Fibroblast of peridontal ligament (primary cell): ENCODE measurements around the gene DRAXIN.
A peak's percentile ranks its signal among the peaks of the same experiment; 100 is the strongest.

Source experiments
- DNase-seq: peaks from one replicate; pipeline ENCODE4 v3.0.0-alpha.2; 2010; ENCODE audit errors: extremely low read depth

Gene DRAXIN

DNA sequence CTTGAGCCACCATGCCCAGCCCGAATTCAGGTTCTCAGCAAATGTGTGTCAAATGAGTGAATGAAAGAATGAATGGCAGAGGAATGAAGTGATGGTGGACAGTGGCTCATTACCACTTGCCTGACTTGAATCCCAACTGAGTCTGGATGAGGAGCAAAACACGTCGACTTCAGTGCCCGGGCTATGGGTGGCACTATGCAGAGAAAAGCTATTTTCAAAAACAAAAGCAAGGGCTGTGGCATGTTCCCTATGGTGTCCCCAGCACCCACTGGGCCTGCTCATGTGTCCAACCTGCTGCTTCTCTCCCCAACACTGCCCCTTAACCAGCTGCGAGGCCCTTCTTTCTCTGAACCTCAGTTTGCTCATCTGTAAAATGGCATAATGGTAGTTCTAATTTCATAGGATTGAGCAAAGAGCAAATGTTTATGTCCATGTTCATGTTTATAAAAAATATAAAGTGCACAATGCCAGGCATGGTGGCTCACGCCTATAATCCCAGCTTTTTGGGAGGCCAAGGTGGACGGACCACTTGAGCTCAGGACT, 6.2 kb upstream of the DRAXIN start:
- no peak for DNase-seq

DNA sequence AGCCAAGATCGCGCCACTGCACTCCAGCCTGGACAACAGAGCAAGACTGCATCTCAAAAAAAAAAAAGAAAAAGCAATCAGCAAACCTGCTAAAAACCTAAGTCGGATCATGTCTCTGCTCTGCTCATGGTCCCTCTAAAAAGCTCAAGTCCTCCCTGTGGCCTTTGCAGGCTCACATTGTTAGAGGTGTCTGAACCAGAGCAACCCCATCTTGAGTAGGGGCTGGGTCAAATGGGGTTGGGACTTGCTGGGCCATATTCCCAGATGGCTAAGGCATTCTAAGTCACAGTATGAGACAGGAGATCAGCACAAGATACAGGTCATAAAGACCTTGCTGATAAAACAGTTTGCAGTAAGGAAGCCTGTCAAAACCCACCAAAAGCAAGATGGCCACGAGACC, 3.0 kb upstream of the DRAXIN start:
- no peak for DNase-seq

DNA sequence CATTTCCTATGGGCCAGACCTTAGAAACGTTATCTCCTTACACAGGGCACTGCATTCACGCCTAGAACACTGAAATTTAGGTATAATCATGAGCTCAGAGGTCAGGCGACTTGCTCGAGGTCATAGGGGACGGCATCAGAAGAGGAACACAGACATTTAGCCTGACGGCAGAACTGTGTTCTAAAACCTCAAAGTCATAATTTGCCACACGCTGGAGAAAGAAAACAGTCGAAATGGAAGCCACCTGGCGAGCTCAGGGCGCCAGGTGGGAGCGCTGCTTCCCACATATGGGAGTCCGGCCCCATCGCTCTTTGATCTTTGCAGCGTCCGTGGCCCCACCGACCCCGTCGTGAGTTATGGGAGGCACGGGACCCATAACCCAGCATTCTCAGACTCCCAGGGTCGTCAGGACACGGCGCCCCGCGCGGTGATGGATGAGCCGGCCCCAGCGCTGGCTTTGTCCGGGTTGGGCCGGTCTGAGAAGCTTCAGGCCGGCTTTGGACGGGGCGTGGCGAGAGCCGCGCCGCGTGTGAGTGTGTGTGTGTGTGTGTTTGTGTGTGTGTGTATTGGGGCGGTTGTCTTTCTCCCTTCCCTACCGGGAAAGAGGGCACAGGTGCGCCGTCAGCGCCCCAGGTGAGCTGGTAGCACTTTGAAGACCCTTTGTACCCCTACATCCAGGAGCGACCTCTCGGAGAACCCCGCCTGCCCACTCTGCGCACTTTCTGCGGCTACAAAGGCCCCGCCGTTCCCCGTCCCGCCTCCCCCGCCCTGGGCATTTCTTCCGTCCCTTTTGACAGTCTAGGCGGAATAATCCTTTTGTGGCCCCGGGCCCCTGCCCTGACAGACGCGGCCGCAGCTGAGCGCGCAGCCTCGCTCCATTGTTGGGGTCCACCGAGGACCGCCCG, 861 bp upstream of the DRAXIN start:
- no peak for DNase-seq

DNA sequence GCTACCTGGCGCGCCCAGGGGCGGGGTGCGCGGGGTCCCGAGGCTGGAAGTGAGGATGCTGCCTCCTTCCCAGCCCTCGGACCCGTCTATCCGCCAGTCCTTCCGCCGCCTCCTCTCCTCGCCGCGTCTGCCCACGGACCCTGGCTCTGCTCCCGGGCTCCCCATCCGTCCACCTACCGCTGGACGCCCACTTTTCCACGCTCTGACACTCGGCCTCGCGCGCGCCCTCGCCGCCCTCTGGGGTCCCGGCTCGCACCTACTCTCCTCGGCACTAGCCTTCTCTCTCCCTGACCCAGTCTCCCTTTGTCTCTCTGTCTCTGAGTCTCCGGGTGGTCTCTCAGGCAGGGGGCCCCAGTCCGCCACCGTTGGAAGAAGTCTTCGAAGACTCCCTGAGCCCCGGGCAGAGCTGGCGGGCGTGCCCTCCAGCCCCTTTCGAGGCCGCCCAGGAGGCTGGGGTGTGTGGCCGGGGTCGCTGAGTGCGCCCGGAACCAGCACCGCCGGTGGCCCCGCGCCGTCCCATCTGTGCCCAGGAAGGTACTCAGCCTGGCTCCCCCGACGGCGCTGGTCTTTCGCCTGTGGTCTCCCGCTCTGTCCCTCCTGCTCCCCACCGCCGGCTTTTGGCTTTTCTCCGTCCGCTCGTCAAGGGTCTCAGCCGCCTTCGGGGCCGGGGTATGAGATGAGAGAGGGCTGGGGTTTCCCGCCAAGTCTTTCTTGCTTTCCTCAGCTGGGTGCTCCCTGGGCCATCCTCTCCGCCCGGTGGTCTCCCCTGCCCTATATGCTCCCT, 610 bp downstream of the DRAXIN start:
- DNase-seq: no peak

DNA sequence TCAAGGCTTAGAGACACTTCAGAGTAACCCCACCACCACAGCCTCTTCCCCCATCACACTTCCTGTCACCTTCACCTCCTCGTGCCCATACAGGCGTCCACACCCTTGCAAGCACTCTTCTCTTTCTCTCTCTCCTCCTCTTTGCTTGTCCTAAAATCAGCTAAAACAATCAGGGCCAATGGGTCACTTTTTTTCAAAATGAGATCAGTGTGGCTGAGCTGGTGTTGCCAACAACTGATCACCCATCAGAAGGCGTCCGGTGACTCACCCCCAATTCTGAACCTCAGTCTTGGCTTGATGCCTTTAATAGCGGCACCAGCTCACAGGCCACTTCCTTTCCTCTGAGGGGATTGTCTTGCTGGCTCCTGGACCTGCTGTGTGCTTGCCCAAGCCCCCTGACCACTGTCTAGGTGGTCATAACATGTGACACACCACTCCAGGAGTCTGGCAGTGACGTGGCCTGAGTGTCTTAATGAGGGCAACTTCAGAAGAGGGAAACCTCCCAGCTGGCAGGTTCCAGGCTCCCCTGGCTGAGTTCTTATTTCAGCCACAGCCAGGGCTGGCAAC, 1.6 kb downstream of the DRAXIN start:
- DNase-seq: peak; percentile 82

DNA sequence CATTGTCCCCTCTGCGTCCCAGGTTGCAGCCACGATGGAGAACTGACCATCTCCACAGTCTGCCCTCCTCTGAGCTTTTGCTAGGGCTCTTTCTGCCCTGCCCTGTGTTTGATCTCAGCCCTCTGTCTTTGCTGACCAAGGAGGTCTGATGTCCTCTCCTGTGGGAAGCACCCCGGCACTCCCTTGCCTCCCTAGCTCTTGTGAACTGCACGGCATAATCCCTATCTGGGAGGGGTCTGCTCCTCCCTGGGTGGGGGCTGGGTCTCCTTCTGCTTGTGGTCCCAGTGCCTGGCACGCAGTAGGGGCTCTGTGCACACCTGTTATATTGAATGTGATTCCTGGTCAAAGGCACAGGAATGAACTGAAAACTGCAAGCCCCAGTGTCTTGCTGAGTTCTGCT, 2.4 kb downstream of the DRAXIN start:
- no peak for DNase-seq

DNA sequence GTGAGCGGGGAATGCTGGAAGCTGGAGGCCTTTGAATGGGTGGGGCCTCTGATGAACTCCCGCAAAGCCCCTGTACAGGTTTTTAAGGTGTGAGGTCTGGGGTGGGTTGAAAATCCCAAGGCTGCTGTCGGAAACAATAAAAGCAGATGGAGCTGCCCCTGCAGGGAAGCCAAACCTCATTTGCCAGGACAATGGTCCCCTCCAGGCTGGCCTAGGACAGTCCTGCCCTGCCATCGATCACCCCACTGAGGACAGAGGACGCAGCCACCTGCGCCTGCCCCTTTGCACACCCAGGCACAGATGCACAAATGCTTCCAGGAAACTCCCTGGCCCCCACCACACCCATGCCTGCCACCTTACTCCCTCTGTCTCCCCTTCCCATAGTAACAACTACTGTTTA, 4.4 kb downstream of the DRAXIN start:
- no peak for DNase-seq

DNA sequence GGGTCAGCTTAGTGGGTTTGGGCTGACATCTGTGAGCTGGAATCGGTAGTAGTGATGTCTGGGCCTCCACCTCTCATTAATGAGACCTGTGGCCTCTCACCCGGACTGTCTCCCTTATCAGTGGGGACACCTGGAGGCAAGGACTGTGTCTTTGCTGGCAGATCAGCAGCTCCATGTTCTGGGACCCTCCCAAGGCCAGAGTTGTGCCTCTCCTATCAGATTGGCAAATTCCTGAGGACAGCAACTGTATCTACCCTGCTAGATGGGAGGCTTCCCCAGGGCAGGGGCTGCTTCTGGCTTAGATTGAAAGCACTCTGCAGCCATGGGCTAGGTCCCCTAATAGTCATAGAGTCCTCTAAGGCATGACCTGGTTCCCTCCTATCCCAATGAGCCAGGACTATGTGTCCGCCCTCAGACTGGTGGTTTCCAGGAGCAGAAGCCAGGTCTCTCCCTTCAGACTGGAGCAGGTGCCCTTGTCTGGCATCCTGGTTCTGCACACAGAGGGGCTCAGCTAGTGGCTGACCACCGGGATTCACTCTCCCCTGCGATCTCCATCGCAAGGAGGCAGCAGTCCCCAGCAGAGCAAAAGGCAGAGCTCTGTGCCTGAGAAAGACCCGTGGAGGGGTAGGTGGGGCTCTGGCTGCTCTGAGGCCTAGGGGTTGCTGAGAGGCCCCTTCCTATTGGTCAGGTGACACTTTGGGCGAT, 5.8 kb downstream of the DRAXIN start:
- DNase-seq: no peak

DNA sequence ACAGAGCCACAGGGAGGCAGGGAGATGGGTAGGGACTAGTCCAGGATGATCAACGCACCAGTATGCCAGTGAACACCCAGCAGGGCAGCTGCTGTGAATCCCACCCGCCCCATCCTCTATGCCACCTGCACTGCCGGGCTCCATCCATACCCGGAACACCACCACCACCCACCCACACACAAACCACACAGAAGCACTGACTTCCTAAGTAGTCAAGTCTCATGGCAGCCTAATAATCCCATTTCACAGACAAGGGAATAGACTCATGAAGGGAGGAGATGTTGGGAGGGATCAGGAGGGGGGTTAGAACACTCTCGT, 6.3 kb downstream of the DRAXIN start:
- DNase-seq: no peak

DNA sequence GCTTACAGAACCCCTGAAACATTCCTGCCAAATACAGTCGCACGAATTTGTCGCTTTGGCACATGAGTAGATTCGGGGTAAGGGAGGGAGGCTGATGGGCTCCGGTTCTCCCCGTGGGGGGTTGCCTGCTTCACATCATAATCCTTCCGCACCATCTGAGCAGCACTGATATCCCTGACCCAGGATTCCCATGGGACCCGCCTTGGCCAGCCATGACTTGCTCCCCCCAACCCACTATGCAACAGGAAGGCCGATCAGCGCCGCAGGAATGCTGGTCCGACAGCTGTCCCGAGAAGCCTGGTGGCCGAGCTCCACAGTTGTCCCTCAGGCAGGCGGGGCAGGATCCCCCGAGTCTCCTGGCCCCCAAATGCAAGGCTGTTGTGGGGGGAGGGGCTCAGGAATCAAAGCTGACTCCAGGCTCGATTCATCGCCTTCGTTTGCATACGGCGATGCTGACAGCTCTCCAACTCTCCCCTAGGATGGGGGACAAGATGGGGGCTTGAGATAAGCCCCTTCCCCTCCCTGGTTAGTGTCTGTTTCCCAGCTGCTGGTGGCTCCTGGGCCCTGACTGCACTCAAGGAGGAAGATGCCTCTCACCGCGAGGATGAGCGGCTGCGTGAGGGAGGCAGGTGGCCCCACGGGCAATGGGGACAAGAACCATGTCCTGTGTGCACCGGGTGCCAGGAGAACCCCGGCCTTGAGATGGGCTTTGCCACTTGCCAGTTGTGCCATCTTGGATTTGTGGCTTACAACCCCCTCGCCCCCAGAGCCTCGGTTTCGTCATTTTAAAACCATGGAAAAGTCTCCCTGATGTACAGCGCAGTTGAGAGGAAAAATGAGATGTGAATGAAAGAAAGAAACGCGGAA, 9.3 kb downstream of the DRAXIN start:
- DNase-seq: no peak

DNA sequence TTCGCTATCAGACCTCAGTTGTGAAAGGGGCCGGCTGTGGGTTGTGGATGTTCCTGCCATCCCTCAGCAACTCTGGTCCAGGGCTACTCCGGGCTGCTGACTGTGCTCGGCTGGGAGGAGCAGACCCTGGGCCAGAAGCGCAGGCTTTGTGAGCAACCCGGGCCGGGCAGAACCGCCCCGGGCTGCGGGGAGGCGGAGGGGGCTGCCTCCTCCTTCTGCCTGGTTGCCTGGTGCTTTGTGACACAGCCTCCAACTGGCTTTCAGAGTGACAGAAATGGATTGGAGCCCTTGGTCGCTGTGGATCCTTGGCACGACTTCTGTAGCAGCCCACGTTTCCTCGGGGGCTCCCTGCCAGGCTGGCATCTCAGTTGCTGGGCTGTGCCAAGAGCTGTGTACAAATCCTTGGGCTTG, 10.0 kb downstream of the DRAXIN start:
- DNase-seq: no peak

DNA sequence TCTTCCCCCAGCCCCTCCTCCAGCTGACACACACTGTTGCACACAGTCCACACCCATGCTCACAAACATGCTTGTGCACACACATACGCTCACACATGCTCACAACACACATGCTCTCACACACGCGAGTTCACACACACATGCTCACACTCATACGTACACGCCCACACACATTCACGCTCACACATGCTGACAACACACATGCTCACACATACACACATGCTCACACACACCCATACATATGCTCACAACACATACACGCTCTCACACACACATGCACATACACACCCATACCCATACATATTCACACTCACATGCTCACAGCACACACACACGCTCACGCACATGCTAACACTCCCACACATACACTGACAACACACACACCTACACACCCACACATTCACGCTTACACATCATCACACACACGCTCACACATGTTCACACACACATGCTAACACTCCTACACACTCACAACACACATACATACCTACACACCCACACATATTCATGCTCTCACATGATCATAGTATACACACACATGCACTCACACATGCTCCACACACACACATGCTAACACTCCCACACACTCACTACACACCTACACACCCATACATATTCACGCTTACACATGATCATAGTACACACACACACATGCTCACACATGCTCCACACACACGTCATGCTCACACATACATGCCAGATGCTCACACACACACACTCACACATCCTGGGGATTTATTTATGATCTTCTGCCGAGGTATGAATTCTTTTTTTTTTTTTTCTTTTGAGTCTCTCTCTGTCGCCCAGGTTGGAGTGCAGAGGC, 10.7 kb downstream of the DRAXIN start:
- DNase-seq: no peak

DNA sequence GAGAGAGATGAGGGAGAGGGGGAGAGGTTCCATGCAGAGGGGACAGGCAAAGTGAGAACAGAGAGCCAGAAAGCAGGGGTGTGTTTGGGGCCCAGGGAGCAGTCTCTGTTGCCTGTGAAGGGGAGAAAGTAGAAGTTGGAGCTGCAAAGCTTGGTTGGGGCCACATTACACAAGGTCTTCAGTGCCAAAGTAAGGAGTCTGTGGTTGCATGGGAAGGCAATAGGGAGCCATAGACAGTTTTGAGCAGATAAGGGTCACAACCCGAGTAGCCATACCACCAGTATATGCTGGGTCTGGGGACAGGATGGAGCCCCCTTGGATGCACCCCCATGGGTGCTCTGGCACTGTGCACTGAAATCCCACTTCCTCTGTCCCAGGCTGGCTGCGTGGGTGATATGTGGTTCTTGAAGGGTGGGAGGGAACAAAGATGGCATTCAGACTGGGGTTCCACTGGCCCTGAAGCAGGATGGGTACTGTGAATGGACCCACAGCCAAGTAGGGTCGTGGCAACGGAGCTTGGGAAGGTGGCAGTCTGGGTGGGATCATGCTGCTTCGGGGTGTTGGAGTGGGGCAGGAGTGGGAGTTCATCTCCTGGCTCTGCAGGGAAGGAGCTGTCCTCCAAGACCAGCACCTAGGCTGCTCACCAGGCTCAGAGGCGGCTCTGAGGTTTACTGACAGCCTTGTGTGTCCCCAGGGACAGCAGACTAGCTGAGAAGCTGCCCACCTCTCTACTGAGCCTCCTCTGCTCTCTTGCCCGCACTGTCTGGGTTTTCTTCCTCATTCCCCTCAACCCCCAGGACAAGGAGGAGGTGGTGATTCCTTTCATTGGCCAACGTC, 12.1 kb downstream of the DRAXIN start:
- DNase-seq: no peak

DNA sequence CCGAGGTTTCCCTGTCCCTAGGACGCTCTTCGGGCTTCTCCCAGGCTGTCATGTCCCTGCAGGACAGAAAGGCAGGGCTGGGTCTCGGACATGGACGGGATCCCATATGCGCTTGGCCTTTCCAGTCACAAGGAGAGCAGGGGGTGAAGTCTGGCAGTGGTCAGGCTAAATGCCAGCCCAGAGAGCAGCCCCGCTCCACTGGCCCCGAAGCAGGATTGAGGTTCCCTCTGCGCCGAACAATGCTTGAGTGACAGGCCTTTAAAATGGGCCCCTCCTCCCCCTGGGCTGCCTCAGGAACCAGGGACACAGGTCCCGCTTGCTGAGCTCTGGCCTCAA, 12.7 kb downstream of the DRAXIN start:
- no peak for DNase-seq

DNA sequence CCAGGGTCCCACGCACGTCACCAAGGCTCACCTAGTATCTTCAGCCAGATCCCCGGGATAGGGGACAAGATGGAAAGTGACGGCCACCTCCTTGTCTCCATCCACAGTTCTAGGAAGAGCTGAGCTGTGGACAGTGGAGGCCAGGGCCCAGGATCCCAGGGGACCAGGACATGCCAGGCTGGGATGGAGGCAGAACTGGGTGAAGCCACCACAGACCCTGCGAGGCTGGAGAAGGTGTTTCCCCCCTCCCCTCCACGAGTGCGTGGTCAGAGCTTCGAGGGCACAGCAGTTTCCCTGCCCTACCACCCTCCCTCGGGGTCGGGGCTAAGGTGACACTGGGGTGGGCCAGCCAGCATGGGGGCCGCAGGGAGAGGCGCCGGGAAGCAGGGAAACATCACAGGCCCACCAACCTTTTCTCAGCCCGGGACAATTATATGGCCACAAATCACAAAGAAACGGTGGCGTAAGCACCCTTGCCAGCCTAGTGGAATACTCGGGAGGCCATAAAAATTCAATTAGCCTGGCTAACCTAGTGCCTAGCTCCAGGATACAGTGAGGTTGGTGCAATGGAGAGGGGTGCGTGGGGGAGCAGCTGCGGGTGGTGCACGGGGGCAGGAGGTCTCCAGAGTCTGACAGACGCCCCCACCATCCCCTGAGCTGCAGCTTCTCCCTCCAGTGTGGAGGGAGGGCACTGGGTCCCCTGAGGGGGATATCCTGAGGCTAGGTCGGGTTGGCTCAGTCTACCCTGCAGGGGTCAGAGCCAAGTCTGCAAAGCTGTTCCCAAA, 13.4 kb downstream of the DRAXIN start:
- no peak for DNase-seq

DNA sequence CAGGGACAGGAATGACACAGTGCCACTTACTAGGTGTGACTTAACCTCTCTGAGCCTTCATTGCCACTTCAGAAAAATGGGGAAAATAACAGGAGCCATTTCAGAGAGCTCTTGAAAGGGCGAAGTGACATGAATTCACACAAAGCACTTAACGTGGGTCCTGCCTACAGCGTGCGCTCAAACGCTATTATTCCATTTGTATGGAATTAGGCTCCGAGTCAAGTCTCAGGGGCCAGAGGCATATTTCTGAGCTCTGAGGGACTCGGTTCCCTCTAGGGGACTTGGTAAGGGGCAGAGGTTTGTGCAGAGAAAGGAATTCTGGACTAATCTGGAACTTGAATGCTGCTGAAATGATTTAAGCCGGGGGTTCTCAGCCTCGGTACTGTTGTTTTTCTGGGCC, 14.1 kb downstream of the DRAXIN start:
- no peak for DNase-seq

DNA sequence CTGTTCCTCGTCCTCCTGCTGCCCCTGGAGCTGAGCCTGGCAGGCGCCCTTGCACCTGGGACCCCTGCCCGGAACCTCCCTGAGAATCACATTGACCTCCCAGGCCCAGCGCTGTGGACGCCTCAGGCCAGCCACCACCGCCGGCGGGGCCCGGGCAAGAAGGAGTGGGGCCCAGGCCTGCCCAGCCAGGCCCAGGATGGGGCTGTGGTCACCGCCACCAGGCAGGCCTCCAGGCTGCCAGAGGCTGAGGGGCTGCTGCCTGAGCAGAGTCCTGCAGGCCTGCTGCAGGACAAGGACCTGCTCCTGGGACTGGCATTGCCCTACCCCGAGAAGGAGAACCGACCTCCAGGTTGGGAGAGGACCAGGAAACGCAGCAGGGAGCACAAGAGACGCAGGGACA, 14.8 kb downstream of the DRAXIN start:
- DNase-seq: no peak

DNA sequence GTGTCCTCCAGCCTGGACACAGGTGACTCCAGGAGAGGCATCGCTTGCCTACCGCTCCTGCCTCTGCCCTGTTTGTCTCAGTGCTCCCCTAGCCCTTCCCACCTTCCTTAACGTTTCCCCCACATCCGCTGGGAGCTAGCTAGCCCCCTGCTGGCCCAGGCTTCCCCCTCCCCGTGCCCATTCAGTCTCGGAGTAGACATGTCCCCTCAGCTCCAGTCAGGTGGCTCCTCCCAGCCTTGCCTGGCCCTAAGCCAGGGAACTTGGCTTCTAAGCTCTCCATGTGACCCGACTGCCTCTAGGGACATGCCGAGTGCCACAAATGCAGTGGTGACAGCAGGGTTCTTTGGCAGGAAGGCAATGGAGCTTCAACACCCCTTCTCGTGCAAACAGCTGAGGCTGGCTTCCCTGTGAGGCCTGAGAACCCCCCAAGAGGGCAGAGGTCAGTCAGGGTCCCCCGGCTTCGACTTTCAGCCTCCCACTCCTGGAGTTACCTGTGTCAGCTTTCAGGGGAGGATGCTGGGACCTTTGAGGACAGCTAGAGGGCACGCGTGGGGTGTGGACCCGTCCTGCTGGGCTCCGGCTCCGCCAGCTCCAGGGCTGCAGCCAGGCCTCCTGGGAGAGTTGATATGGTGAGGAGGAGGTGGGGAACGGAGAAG, 16.2 kb downstream of the DRAXIN start:
- DNase-seq: no peak
